A549 (cell line): ENCODE results near the gene TSPAN19. TPM values are rescaled to one million over a fixed set of nuclear protein-coding genes. Genes with fewer than 3 reads are reported as not detected.

Source experiments
- ATAC-seq, 2 experiments: fragments of 200-7000 bp in 1 of 2; fragments of >200 bp in 1 of 2; cut with Nextera tagmentation in 1 of 2; cut with Tn5 transposase in 1 of 2; 3 replicates each; pipeline versions ENCODE4 v1.8.0 to v1.9.1; 2018 to 2020; ENCODE audit warnings: mild to moderate bottlenecking in 1 of 2, moderate library complexity in 1 of 2
- CTCF ChIA-PET: fragments of 300-600 bp; sonication (Branson Sonifier 250); formaldehyde crosslinking; extraction: SDS; loops from one replicate; lab custom pipeline; 2021; ENCODE audit warnings: antibody characterized with exemption, inconsistent platforms; lab: Yijun Ruan, JAX
- POLR2A ChIA-PET: fragments of 350-600 bp; formaldehyde crosslinking; extraction: SDS; loops from one replicate; lab custom pipeline; 2021; ENCODE audit warnings: antibody characterized with exemption, inconsistent platforms; lab: Yijun Ruan, JAX
- DNase-seq, 2 experiments: peaks; one replicate each; pipeline versions ENCODE4 v3.0.0 to v3.0.0-alpha.2; 2011 to 2016; ENCODE audit warnings: low read depth in 1 of 2, low spot score in 1 of 2
- FAIRE-seq: peaks from 2 replicates; lab custom pipeline; 2011; peaks lifted over from hg19 to GRCh38; lab: Jason Lieb, UNC
- H3K27ac ChIP-seq, 2 experiments: fragments of >200 bp; sonication (Bioruptor Twin); formaldehyde crosslinking; 3 replicates each; pipeline ENCODE4 v1.5.1; 2016 to 2017
- H3K4me1 ChIP-seq: fragments of >200 bp; sonication (Bioruptor Twin); formaldehyde crosslinking; 3 replicates; pipeline ENCODE4 v1.6.1; 2016
- H3K4me2 ChIP-seq: fragments of >200 bp; sonication (Bioruptor Twin); formaldehyde crosslinking; 3 replicates; pipeline ENCODE4 v1.6.1; 2016
- H3K4me3 ChIP-seq: fragments of >200 bp; sonication (Bioruptor Twin); formaldehyde crosslinking; 3 replicates; pipeline ENCODE4 v1.5.1; 2016
- H3K9me3 ChIP-seq: fragments of >200 bp; sonication (Bioruptor Twin); formaldehyde crosslinking; 3 replicates; pipeline ENCODE4 v1.6.1; 2016
- BHLHE40 ChIP-seq: IDR thresholded peaks from 2 replicates; pipeline ENCODE4 v1.6.1; 2012; ENCODE audit warnings: low read depth, low read length, inconsistent platforms
- CBX8 ChIP-seq: fragments of 200-600 bp; sonication (generic); IDR thresholded peaks from 2 replicates; pipeline ENCODE4 v1.6.1; 2016
- CEBPB ChIP-seq, 2 experiments: fragments of >200 bp in 1 of 2; sonication (Bioruptor Twin) in 1 of 2; formaldehyde crosslinking in 1 of 2; IDR thresholded peaks; 2 replicates each; pipeline ENCODE4 v1.6.1; 2012 to 2016
- CHD2 ChIP-seq: fragments of 150-350 bp; IDR thresholded peaks from 2 replicates; pipeline ENCODE4 v1.6.1; 2014; ENCODE audit warnings: low read length; ENCODE audit not compliant: partially characterized antibody
- CHD4 ChIP-seq: fragments of 200-600 bp; sonication (generic); IDR thresholded peaks from 2 replicates; pipeline ENCODE4 v1.6.1; 2016; ENCODE audit warnings: antibody characterized with exemption, mild to moderate bottlenecking, borderline replicate concordance
- EHMT2 ChIP-seq: fragments of 200-600 bp; sonication (generic); IDR thresholded peaks from 2 replicates; pipeline ENCODE4 v1.6.1; 2016; ENCODE audit warnings: antibody characterized with exemption, low read depth, mild to moderate bottlenecking, moderate library complexity
- EP300 ChIP-seq, 2 experiments: fragments of >200 bp; sonication (Bioruptor Twin); formaldehyde crosslinking; IDR thresholded peaks; 2 replicates in 1 of 2; 3 replicates in 1 of 2; pipeline ENCODE4 v1.6.1; 2016 to 2017
- ESRRA ChIP-seq: fragments of 150-350 bp; IDR thresholded peaks from 2 replicates; pipeline ENCODE4 v1.6.1; 2014; ENCODE audit warnings: mild to moderate bottlenecking, low read length, borderline replicate concordance
- FOSB ChIP-seq: fragments of 250-450 bp; sonication (Bioruptor Pico); IDR thresholded peaks from 2 replicates; pipeline ENCODE4 v1.5.0; 2020; ENCODE audit warnings: mild to moderate bottlenecking, moderate library complexity
- FOXS1 ChIP-seq: fragments of 250-450 bp; sonication (Bioruptor Pico); IDR thresholded peaks from 2 replicates; pipeline ENCODE4 v1.5.0; 2020; ENCODE audit warnings: mild to moderate bottlenecking, moderate library complexity
- KDM1A ChIP-seq: fragments of 200-600 bp; sonication (generic); IDR thresholded peaks from 2 replicates; pipeline ENCODE4 v1.6.1; 2016; ENCODE audit warnings: low read depth, mild to moderate bottlenecking
- MAFK ChIP-seq: fragments of 450-650 bp; IDR thresholded peaks from 2 replicates; pipeline ENCODE4 v1.6.1; 2014; ENCODE audit not compliant: partially characterized antibody
- NPAS2 ChIP-seq: fragments of 250-450 bp; sonication (Bioruptor Pico); IDR thresholded peaks from 2 replicates; pipeline ENCODE4 v1.8.0; 2022; ENCODE audit warnings: mild to moderate bottlenecking, moderate library complexity, borderline replicate concordance
- RAD21 ChIP-seq, 2 experiments: fragments of >200 bp in 1 of 2; sonication (Bioruptor Twin) in 1 of 2; formaldehyde crosslinking in 1 of 2; IDR thresholded peaks in 1 of 2; conservative IDR thresholded peaks in 1 of 2; 2 replicates in 1 of 2; 3 replicates in 1 of 2; pipeline ENCODE4 v1.6.1; 2012 to 2018; ENCODE audit warnings: inconsistent platforms in 1 of 2
- RARB ChIP-seq: fragments of 250-450 bp; sonication (Bioruptor Pico); IDR thresholded peaks from 2 replicates; pipeline ENCODE4 v1.8.0; 2021; ENCODE audit warnings: mild to moderate bottlenecking, moderate library complexity
- RCOR1 ChIP-seq: fragments of 150-350 bp; IDR thresholded peaks from 2 replicates; pipeline ENCODE4 v1.6.1; 2014; ENCODE audit warnings: antibody characterized with exemption, low read length, low read depth
- RNF2 ChIP-seq: fragments of 200-600 bp; sonication (generic); IDR thresholded peaks from 2 replicates; pipeline ENCODE4 v1.6.1; 2016; ENCODE audit warnings: low read depth, mild to moderate bottlenecking, antibody characterized with exemption, moderate library complexity, borderline replicate concordance
- SMC3 ChIP-seq: fragments of >200 bp; sonication (Bioruptor Twin); formaldehyde crosslinking; IDR thresholded peaks from 3 replicates; pipeline ENCODE4 v1.6.1; 2018; ENCODE audit warnings: inconsistent platforms
- TFCP2L1 ChIP-seq: fragments of 250-450 bp; sonication (Bioruptor Pico); IDR thresholded peaks from 2 replicates; pipeline ENCODE4 v1.5.0; 2021; ENCODE audit warnings: mild to moderate bottlenecking
- ZC3H11A ChIP-seq: fragments of 450-650 bp; IDR thresholded peaks from 2 replicates; pipeline ENCODE4 v1.6.1; 2014; ENCODE audit warnings: antibody characterized with exemption, mild to moderate bottlenecking
- ZFP36 ChIP-seq: fragments of 450-650 bp; IDR thresholded peaks from 2 replicates; pipeline ENCODE4 v1.6.1; 2014; ENCODE audit warnings: borderline replicate concordance; ENCODE audit not compliant: partially characterized antibody
- ZNF302 ChIP-seq: fragments of 250-450 bp; sonication (Bioruptor Pico); IDR thresholded peaks from 2 replicates; pipeline ENCODE4 v1.9.0; 2021; ENCODE audit warnings: inconsistent platforms, mild to moderate bottlenecking, moderate library complexity
- WGBS: methylation state at CpG from one replicate; pipeline ENCODE4 v1.1.6; 2017; ENCODE audit errors: missing lambda C conversion rate; 5-methylcytosine and 5-hydroxymethylcytosine counted together
- polyA plus RNA-seq, 4 experiments: library from polyadenylated mRNA; depleted of rRNA in 3 of 4; stranded (reverse); fragments of >200 nt; fragmentation: RNase III in 1 of 4; extraction: RNeasy Plus Mini Kit Qiagen cat#74134 plus additional on column Dnase treatment in 1 of 4; gene quantifications; 2 replicates in 3 of 4; 3 replicates in 1 of 4; pipeline ENCODE4 v1.2.3, GENCODE V29; 2011 to 2017
- TF ChIP-seq, protein P1 (sequence below): IDR thresholded peaks from 2 replicates; pipeline ENCODE4 v1.6.1; 2012; ENCODE audit warnings: low read depth, borderline replicate concordance
- TF ChIP-seq, protein P2 (sequence below): fragments of 250-450 bp; sonication (Bioruptor Pico); IDR thresholded peaks from 2 replicates; pipeline ENCODE4 v1.5.0; 2020; ENCODE audit warnings: low read depth, mild to moderate bottlenecking, moderate library complexity
- TF ChIP-seq, protein P3 (sequence below): fragments of 250-450 bp; sonication (Bioruptor Pico); IDR thresholded peaks from 2 replicates; pipeline ENCODE4 v1.5.0; 2021; ENCODE audit warnings: mild to moderate bottlenecking, moderate library complexity, borderline replicate concordance
- TF ChIP-seq, protein P4 (sequence below): fragments of >200 bp; sonication (Bioruptor Twin); formaldehyde crosslinking; IDR thresholded peaks from 2 replicates; pipeline ENCODE4 v1.6.1; 2016

TSPAN19 gene
- polyA plus RNA-seq, 2 of the 4 experiments (the other 2 are of a cell fraction): 0.12 to 0.36 TPM

DNA sequence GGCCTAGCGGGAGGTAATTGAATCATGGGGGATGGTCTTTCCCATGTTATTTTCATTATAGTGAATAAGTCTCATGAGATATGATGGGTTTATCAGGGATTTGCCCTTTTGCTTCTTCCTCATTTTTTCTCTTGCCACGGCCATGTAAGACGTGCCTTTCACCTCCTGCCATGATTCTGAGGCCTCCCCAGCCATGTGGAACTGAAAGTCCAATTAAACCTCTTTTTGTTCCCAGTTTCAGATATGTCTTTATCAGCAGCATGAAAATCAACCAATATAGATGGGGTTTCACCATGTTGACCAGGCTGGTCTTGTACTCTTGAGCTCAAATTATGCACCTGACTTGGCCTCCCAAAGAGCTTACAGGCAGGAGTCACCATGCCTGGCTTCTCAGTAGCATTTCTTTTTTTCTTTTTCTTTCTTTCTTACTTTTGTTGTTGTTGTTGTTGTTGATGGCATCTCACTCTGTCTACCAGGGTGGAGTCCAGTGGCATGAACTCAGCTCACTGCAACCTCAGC, 33.2 kb downstream of the TSPAN19 start:
- H3K27ac ChIP-seq: no peak overlapping the region
- H3K4me3 ChIP-seq: no peak overlapping the region
- ChIA-PET CTCF (no interaction called here), POLR2A (no interaction called here)
- ATAC-seq (no peak), FAIRE-seq (no peak), DNase-seq (no peak)
- H3K4me2 ChIP-seq: no peak overlapping the region
- no peaks in the 10 kb centered on the region for H3K4me1 ChIP-seq
- H3K9me3 ChIP-seq: no peaks in the 10 kb centered on the region
- WGBS: 40% methylated on average over 3 of the region's 3 CpGs
- TF ChIP-seq EP300 (IDR thresholded peaks at IDR 0.05) (no peak), ZFP36 (no peak), TFCP2L1 (no peak), NPAS2 (no peak), FOSB (CRISPR knock-in tag) (no peak), RNF2 (no peak), MAFK (no peak), CHD4 (no peak), RARB (CRISPR knock-in tag) (no peak), EHMT2 (no peak), ZC3H11A (no peak), RCOR1 (no peak), FOXS1 (CRISPR knock-in tag) (no peak), BHLHE40 (no peak), RAD21 (conservative IDR thresholded peaks at IDR 0.05 in 1 of 2, IDR thresholded peaks at IDR 0.05 in 1 of 2) (no peak), CBX8 (no peak), CEBPB (IDR thresholded peaks at IDR 0.05) (no peak)
- TF ChIP-seq, protein P1, sequence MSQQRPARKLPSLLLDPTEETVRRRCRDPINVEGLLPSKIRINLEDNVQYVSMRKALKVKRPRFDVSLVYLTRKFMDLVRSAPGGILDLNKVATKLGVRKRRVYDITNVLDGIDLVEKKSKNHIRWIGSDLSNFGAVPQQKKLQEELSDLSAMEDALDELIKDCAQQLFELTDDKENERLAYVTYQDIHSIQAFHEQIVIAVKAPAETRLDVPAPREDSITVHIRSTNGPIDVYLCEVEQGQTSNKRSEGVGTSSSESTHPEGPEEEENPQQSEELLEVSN: no peak
- TF ChIP-seq, protein P2, sequence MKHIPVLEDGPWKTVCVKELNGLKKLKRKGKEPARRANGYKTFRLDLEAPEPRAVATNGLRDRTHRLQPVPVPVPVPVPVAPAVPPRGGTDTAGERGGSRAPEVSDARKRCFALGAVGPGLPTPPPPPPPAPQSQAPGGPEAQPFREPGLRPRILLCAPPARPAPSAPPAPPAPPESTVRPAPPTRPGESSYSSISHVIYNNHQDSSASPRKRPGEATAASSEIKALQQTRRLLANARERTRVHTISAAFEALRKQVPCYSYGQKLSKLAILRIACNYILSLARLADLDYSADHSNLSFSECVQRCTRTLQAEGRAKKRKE (CRISPR knock-in tag): no peak

DNA sequence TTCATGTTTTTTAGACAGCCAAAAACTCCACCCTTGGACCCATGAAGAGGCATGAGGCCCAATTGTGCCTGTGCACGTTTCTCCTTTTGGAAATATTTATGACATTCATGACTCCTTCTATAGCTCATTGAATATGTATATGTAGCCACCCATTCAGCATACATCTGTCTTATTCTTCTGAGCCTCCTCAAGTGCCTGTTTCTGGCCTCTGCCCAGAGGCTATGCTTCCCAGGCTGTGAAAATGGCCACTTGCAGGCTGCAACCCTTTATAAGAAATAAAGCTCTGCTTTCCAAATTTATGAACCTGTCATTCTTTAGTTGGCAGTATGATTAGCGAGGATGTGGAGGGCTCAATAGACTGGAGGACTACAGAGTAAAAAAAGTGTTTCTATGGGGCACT, 35.3 kb downstream of the TSPAN19 start:
- Histone ChIP-seq H3K4me1 (no peaks in the 10 kb centered on the region), H3K27ac (no peak overlapping the region), H3K9me3 (no peaks in the 10 kb centered on the region), H3K4me2 (no peak overlapping the region), H3K4me3 (no peak overlapping the region)
- DNase-seq (no peak), ATAC-seq (no peak), FAIRE-seq (no peak)
- WGBS: 17% methylated on average over 2 of the region's 2 CpGs
- TF ChIP-seq BHLHE40 (no peak), SMC3 (no peak), FOXS1 (CRISPR knock-in tag) (no peak), ZNF302 (no peak), EP300 (IDR thresholded peaks at IDR 0.05) (no peak), CHD2 (no peak), KDM1A (no peak), ESRRA (no peak)
- TF ChIP-seq, protein P3, sequence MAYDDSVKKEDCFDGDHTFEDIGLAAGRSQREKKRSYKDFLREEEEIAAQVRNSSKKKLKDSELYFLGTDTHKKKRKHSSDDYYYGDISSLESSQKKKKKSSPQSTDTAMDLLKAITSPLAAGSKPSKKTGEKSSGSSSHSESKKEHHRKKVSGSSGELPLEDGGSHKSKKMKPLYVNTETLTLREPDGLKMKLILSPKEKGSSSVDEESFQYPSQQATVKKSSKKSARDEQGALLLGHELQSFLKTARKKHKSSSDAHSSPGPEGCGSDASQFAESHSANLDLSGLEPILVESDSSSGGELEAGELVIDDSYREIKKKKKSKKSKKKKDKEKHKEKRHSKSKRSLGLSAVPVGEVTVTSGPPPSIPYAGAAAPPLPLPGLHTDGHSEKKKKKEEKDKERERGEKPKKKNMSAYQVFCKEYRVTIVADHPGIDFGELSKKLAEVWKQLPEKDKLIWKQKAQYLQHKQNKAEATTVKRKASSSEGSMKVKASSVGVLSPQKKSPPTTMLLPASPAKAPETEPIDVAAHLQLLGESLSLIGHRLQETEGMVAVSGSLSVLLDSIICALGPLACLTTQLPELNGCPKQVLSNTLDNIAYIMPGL (CRISPR knock-in tag): no peak
- TF ChIP-seq, protein P2 (CRISPR knock-in tag): no peak
- TF ChIP-seq, protein P4, sequence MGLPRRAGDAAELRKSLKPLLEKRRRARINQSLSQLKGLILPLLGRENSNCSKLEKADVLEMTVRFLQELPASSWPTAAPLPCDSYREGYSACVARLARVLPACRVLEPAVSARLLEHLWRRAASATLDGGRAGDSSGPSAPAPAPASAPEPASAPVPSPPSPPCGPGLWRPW: no peak
- ChIA-PET CTCF (no interaction called here), POLR2A (no interaction called here)
